BE2C (cell line): Measurements from ENCODE around the gene DPEP2NB.
"Not testable (repeated sequence)": the region's sequence is repeated elsewhere in the genome, so short reads cannot be mapped to it uniquely, and the experiment has no call there.

Experiments
- DNase-seq: peaks from one replicate; pipeline ENCODE4 v3.0.0-alpha.2; 2020
- H3K27me3 ChIP-seq: fragments of 250-450 bp; sonication (Bioruptor Pico); 2 replicates; pipeline ENCODE4 v1.5.1; 2020; ENCODE audit warnings: mild to moderate bottlenecking
- H3K36me3 ChIP-seq: fragments of 250-450 bp; sonication (Bioruptor Pico); 2 replicates; pipeline ENCODE4 v1.5.1; 2020; ENCODE audit warnings: mild to moderate bottlenecking
- H3K4me1 ChIP-seq: fragments of 250-450 bp; sonication (Bioruptor Pico); 2 replicates; pipeline ENCODE4 v1.5.1; 2020
- H3K4me3 ChIP-seq: 2 replicates; pipeline ENCODE4 v1.5.1; 2011; ENCODE audit warnings: low read depth, low read length
- H3K9me3 ChIP-seq: fragments of 250-450 bp; sonication (Bioruptor Pico); 2 replicates; pipeline ENCODE4 v1.5.1; 2020
- CTCF ChIP-seq: IDR thresholded peaks from 2 replicates; pipeline ENCODE4 v1.5.1; 2012; ENCODE audit warnings: mild to moderate bottlenecking, low read depth, low read length

The DPEP2NB gene

GRCh38 chr16:67996666-67997065 lies 19.0 kb downstream of the DPEP2NB start:
- H3K36me3 ChIP-seq, result no peaks in the 10 kb centered on the region
- H3K4me3 ChIP-seq, result no peak overlapping the region
- DNase-seq, result no peak
- TF ChIP-seq CTCF, result no peak
- H3K9me3 ChIP-seq, result no peaks in the 10 kb centered on the region; the same call in 1 of the 2 replicates
- H3K4me1 ChIP-seq, result no peaks in the 10 kb centered on the region
- no peaks in the 10 kb centered on the region for H3K27me3 ChIP-seq

GRCh38 chr16:67995423-67995822 lies 20.3 kb downstream of the DPEP2NB start:
- no peaks in the 10 kb centered on the region for H3K4me1 ChIP-seq
- DNase-seq, result no peak
- H3K36me3 ChIP-seq, result no peaks in the 10 kb centered on the region
- H3K4me3 ChIP-seq, result no peak overlapping the region
- no peak for TF ChIP-seq CTCF
- no peaks in the 10 kb centered on the region for H3K27me3 ChIP-seq
- no peaks in the 10 kb centered on the region; the same call in 1 of the 2 replicates for H3K9me3 ChIP-seq

- not testable (repeated sequence) for H3K27me3 ChIP-seq, H3K4me3 ChIP-seq, H3K9me3 ChIP-seq, H3K4me1 ChIP-seq, H3K36me3 ChIP-seq, DNase-seq
Observed at GRCh38 chr16:67994040-67994408, 21.7 kb downstream of the DPEP2NB start.

GRCh38 chr16:67993207-67994039 lies 22.3 kb downstream of the DPEP2NB start:
- no peaks in the 10 kb centered on the region for H3K27me3 ChIP-seq
- no peaks in the 10 kb centered on the region for H3K36me3 ChIP-seq
- H3K4me3 ChIP-seq, result no peak overlapping the region; the same call in 1 of the 2 replicates
- TF ChIP-seq CTCF, result peak; percentile 88
- DNase-seq, result peak; percentile 83
- no peaks in the 10 kb centered on the region for H3K4me1 ChIP-seq
- no peaks in the 10 kb centered on the region for H3K9me3 ChIP-seq

- Histone ChIP-seq H3K4me3 (no peak overlapping the region), H3K9me3 (no peaks in the 10 kb centered on the region), H3K4me1 (no peaks in the 10 kb centered on the region), H3K36me3 (no peaks in the 10 kb centered on the region), H3K27me3 (no peaks in the 10 kb centered on the region)
- TF ChIP-seq CTCF, result no peak
- no peak for DNase-seq
Observed at GRCh38 chr16:67992661-67993206, 23.0 kb downstream of the DPEP2NB start.

GRCh38 chr16:67990018-67990386 lies 25.7 kb downstream of the DPEP2NB start:
- Histone ChIP-seq H3K36me3 (no peaks in the 10 kb centered on the region), H3K27me3 (no peaks in the 10 kb centered on the region), H3K9me3 (no peaks in the 10 kb centered on the region), H3K4me3 (no peak overlapping the region), H3K4me1 (no peaks in the 10 kb centered on the region)
- no peak for TF ChIP-seq CTCF
- DNase-seq, result no peak
